Measurements from ENCODE around the gene NUDCD3.

DNA sequence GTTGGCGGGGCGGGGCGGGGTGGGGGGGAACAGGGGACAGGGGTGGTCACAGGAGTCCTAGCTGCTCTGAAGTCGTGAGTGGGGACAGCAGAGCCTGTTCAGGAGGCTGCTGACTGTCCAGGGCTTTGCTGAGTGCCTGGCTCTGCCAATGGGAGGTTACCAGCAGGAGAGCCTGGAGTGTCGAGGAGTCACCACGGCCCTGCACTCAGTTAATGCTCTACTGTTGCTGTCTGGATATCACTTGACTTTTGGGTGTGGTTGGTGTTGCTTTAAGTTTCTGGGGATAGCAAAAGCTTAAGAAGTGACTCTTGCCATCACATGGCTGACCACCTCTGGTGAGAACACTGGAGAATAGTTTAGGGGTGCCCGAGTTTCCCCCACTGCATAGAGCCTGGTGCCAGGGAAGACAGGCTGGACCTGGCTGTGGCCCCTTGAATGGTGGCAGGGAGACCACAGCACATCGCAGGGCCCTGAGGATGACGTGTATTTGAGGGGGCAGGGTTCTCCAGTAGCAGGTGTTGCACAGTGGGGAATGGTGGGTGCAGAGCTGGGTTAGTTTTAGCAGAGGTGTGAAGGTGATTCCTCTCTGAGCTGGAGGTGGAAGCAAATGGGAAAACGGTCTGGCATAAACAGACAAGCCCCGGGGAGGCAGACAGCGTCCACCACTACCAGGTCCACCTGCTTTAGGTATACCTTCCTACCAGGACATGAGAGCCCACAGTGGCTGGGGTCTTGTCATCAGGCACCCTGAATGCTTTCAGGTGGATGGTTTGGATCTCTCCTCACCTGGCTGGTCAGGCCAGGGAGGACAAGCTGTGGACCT is 110.9 kb downstream of the NUDCD3 start:
- TF ChIP-seq, protein P1, sequence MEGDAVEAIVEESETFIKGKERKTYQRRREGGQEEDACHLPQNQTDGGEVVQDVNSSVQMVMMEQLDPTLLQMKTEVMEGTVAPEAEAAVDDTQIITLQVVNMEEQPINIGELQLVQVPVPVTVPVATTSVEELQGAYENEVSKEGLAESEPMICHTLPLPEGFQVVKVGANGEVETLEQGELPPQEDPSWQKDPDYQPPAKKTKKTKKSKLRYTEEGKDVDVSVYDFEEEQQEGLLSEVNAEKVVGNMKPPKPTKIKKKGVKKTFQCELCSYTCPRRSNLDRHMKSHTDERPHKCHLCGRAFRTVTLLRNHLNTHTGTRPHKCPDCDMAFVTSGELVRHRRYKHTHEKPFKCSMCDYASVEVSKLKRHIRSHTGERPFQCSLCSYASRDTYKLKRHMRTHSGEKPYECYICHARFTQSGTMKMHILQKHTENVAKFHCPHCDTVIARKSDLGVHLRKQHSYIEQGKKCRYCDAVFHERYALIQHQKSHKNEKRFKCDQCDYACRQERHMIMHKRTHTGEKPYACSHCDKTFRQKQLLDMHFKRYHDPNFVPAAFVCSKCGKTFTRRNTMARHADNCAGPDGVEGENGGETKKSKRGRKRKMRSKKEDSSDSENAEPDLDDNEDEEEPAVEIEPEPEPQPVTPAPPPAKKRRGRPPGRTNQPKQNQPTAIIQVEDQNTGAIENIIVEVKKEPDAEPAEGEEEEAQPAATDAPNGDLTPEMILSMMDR (IDR thresholded peaks at IDR 0.05), result no peak
- TF ChIP-seq POLR2A (IDR thresholded peaks at IDR 0.05), result no peak
- no peak for TF ChIP-seq EP300 (IDR thresholded peaks at IDR 0.05)

All from sigmoid colon (tissue), 4 donors.